Activated gamma-delta T cell treated with anti-CD3 and anti-CD28 coated beads, Interleukin-2, amount 50 U/mL, for 16 hours (primary cell): ENCODE measurements around the gene NEGR1.

Experiments
- DNase-seq: peaks from one replicate; pipeline ENCODE4 v3.0.0-alpha.2; 2020; ENCODE audit warnings: low read depth

Gene NEGR1

GRCh38 chr1:72023063-72023930 lies 259.0 kb downstream of the NEGR1 start:
- no peak for DNase-seq

- no peak for DNase-seq
Observed at GRCh38 chr1:72018562-72018961, 263.8 kb downstream of the NEGR1 start.

GRCh38 chr1:72015006-72015405 lies 267.3 kb downstream of the NEGR1 start:
- DNase-seq, result no peak

GRCh38 chr1:72013161-72013560 lies 269.2 kb downstream of the NEGR1 start:
- no peak for DNase-seq

GRCh38 chr1:72011721-72012120 lies 270.6 kb downstream of the NEGR1 start:
- DNase-seq, result no peak

- no peak for DNase-seq
Observed at GRCh38 chr1:72010094-72010431, 272.3 kb downstream of the NEGR1 start.

- no peak for DNase-seq
Observed at GRCh38 chr1:72009173-72010093, 272.9 kb downstream of the NEGR1 start.

GRCh38 chr1:72007312-72007711 lies 275.0 kb downstream of the NEGR1 start:
- DNase-seq, result no peak

- DNase-seq, result no peak
Observed at GRCh38 chr1:72006092-72006491, 276.2 kb downstream of the NEGR1 start.

- no peak for DNase-seq
Observed at GRCh38 chr1:72003092-72003491, 279.2 kb downstream of the NEGR1 start.

GRCh38 chr1:72000809-72001208 lies 281.5 kb downstream of the NEGR1 start:
- no peak for DNase-seq

GRCh38 chr1:71994646-71995045 lies 287.7 kb downstream of the NEGR1 start:
- no peak for DNase-seq

GRCh38 chr1:71987181-71987580 lies 295.2 kb downstream of the NEGR1 start:
- DNase-seq, result no peak

GRCh38 chr1:71986160-71986559 lies 296.2 kb downstream of the NEGR1 start:
- DNase-seq, result no peak

GRCh38 chr1:71980556-71980955 lies 301.8 kb downstream of the NEGR1 start:
- no peak for DNase-seq

GRCh38 chr1:71979882-71980281 lies 302.5 kb downstream of the NEGR1 start:
- no peak for DNase-seq

- no peak for DNase-seq
Observed at GRCh38 chr1:71967670-71968069, 314.7 kb downstream of the NEGR1 start.

- no peak for DNase-seq
Observed at GRCh38 chr1:71964188-71964587, 318.2 kb downstream of the NEGR1 start.

- DNase-seq, result no peak
Observed at GRCh38 chr1:71956613-71957285, 325.6 kb downstream of the NEGR1 start.

- no peak for DNase-seq
Observed at GRCh38 chr1:71950579-71950978, 331.8 kb downstream of the NEGR1 start.

- no peak for DNase-seq
Observed at GRCh38 chr1:71949681-71950080, 332.7 kb downstream of the NEGR1 start.

- DNase-seq, result no peak
Observed at GRCh38 chr1:71948561-71948960, 333.8 kb downstream of the NEGR1 start.

- DNase-seq, result no peak
Observed at GRCh38 chr1:71944006-71944405, 338.3 kb downstream of the NEGR1 start.
